GM20431 (cell line): ENCODE measurements around the gene INKA2.

ENCODE experiments used
- in situ Hi-C: fragments of 300-500 bp; cut with MseI, MboI; formaldehyde crosslinking; loops from one replicate; pipeline ENCODE4 v1.15.0; 2020; ENCODE audit warnings: low sequenced_read_pairs; ENCODE audit not compliant: unreplicated experiment

The INKA2 gene

GRCh38 chr1:111734856-111735255, 4.3 kb downstream of the INKA2 start:
- in situ Hi-C loops, result no loop called here

- in situ Hi-C loops, result no loop called here
Observed at GRCh38 chr1:111734426-111734825, 4.8 kb downstream of the INKA2 start.

- in situ Hi-C loops, result no loop called here
Observed at GRCh38 chr1:111733992-111734341, 5.2 kb downstream of the INKA2 start.

- in situ Hi-C loops, result no loop called here
Observed at GRCh38 chr1:111733183-111733991, 5.8 kb downstream of the INKA2 start.

- in situ Hi-C loops, result no loop called here
Observed at GRCh38 chr1:111732718-111733117, 6.5 kb downstream of the INKA2 start.

- in situ Hi-C loops, result no loop called here
Observed at GRCh38 chr1:111731956-111732355, 7.2 kb downstream of the INKA2 start.

GRCh38 chr1:111730706-111731105, 8.5 kb downstream of the INKA2 start:
- in situ Hi-C loops, result no loop called here

GRCh38 chr1:111729946-111730681, 9.1 kb downstream of the INKA2 start:
- in situ Hi-C loops, result no loop called here

GRCh38 chr1:111729271-111729921, 9.8 kb downstream of the INKA2 start:
- in situ Hi-C loops, result no loop called here

GRCh38 chr1:111727056-111727455, 12.1 kb downstream of the INKA2 start:
- in situ Hi-C loops, result no loop called here

- in situ Hi-C loops, result no loop called here
Observed at GRCh38 chr1:111725192-111725591, 14.0 kb downstream of the INKA2 start.

GRCh38 chr1:111723871-111724270, 15.3 kb downstream of the INKA2 start:
- in situ Hi-C loops, result no loop called here

GRCh38 chr1:111723091-111723806, 15.9 kb downstream of the INKA2 start:
- in situ Hi-C loops, result no loop called here

GRCh38 chr1:111720977-111721786, 18.0 kb downstream of the INKA2 start:
- in situ Hi-C loops, result no loop called here

- in situ Hi-C loops, result no loop called here
Observed at GRCh38 chr1:111720274-111720976, 18.8 kb downstream of the INKA2 start.

- in situ Hi-C loops, result no loop called here
Observed at GRCh38 chr1:111719674-111720132, 19.5 kb downstream of the INKA2 start.

- in situ Hi-C loops, result no loop called here
Observed at GRCh38 chr1:111719135-111719534, 20.1 kb downstream of the INKA2 start.

GRCh38 chr1:111717450-111717849, 21.7 kb downstream of the INKA2 start:
- in situ Hi-C loops, result no loop called here

- in situ Hi-C loops, result no loop called here
Observed at GRCh38 chr1:111716333-111716732, 22.9 kb downstream of the INKA2 start.
